Panc1 (cell line): Measurements from ENCODE around the gene FRRS1L.

Source experiments
- POLR2AphosphoS5 ChIP-seq: IDR thresholded peaks from 2 replicates; pipeline ENCODE4 v1.6.1; 2012; ENCODE audit warnings: mild to moderate bottlenecking, low read depth, low read length, moderate library complexity
- SIN3A ChIP-seq: IDR thresholded peaks from 2 replicates; pipeline ENCODE4 v1.6.1; 2012; ENCODE audit warnings: low read depth, mild to moderate bottlenecking, low read length, moderate library complexity, borderline replicate concordance; ENCODE audit not compliant: insufficient read depth
- TCF7L2 ChIP-seq: IDR thresholded peaks from 2 replicates; pipeline ENCODE4 v1.6.1; 2011; ENCODE audit warnings: mild to moderate bottlenecking, low read depth, low read length, inconsistent platforms
- TF ChIP-seq, protein P1 (sequence below): fragments of 450-650 bp; IDR thresholded peaks from 2 replicates; pipeline ENCODE4 v1.5.1; 2017; ENCODE audit warnings: mild to moderate bottlenecking
- TF ChIP-seq, protein P2 (sequence below), 2 experiments: IDR thresholded peaks; 2 replicates each; pipeline ENCODE4 v1.6.1; 2011 to 2012; ENCODE audit warnings: low read depth in 2 of 2, control low read depth in 1 of 2, low read length in 1 of 2, mild to moderate bottlenecking in 1 of 2, moderate library complexity in 1 of 2; ENCODE audit not compliant: insufficient read depth in 1 of 2

DNA sequence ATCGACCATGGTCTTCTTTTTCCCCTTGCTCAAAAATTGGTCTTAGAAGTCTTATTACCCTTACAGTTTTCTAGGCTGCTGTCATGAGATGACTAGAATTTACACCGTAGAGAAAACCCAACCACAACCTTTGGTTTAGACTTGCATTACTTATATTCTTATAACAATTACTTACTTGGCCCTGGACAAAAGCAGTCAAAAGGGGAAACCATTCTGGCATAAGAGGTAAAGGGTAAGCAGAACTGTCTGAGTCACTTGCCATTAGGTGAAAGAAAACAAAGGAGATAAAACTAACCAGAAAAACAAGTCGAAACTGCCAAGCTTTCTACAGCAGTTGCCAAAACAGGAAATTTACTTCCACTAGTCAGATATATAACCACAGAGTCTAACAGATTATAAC, 65.2 kb downstream of the FRRS1L start:
- TF ChIP-seq, protein P1, sequence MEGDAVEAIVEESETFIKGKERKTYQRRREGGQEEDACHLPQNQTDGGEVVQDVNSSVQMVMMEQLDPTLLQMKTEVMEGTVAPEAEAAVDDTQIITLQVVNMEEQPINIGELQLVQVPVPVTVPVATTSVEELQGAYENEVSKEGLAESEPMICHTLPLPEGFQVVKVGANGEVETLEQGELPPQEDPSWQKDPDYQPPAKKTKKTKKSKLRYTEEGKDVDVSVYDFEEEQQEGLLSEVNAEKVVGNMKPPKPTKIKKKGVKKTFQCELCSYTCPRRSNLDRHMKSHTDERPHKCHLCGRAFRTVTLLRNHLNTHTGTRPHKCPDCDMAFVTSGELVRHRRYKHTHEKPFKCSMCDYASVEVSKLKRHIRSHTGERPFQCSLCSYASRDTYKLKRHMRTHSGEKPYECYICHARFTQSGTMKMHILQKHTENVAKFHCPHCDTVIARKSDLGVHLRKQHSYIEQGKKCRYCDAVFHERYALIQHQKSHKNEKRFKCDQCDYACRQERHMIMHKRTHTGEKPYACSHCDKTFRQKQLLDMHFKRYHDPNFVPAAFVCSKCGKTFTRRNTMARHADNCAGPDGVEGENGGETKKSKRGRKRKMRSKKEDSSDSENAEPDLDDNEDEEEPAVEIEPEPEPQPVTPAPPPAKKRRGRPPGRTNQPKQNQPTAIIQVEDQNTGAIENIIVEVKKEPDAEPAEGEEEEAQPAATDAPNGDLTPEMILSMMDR: no peak
- TF ChIP-seq SIN3A (no peak), POLR2AphosphoS5 (no peak), TCF7L2 (no peak)
- TF ChIP-seq, protein P2, sequence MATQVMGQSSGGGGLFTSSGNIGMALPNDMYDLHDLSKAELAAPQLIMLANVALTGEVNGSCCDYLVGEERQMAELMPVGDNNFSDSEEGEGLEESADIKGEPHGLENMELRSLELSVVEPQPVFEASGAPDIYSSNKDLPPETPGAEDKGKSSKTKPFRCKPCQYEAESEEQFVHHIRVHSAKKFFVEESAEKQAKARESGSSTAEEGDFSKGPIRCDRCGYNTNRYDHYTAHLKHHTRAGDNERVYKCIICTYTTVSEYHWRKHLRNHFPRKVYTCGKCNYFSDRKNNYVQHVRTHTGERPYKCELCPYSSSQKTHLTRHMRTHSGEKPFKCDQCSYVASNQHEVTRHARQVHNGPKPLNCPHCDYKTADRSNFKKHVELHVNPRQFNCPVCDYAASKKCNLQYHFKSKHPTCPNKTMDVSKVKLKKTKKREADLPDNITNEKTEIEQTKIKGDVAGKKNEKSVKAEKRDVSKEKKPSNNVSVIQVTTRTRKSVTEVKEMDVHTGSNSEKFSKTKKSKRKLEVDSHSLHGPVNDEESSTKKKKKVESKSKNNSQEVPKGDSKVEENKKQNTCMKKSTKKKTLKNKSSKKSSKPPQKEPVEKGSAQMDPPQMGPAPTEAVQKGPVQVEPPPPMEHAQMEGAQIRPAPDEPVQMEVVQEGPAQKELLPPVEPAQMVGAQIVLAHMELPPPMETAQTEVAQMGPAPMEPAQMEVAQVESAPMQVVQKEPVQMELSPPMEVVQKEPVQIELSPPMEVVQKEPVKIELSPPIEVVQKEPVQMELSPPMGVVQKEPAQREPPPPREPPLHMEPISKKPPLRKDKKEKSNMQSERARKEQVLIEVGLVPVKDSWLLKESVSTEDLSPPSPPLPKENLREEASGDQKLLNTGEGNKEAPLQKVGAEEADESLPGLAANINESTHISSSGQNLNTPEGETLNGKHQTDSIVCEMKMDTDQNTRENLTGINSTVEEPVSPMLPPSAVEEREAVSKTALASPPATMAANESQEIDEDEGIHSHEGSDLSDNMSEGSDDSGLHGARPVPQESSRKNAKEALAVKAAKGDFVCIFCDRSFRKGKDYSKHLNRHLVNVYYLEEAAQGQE (IDR thresholded peaks at IDR 0.05; ENCODE audit: insufficient read depth in 1 of 2, low read depth in 2 of 2, low read length in 1 of 2): no peak
